ENCODE data around the gene TMEM154. TPM values are rescaled to one million over a fixed set of nuclear protein-coding genes. Genes with fewer than 3 reads are reported as not detected.

The TMEM154 gene
- total RNA-seq, 4 donors from 2014 or later = 1.8 to 5.4 (median 3.9) TPM

DNA sequence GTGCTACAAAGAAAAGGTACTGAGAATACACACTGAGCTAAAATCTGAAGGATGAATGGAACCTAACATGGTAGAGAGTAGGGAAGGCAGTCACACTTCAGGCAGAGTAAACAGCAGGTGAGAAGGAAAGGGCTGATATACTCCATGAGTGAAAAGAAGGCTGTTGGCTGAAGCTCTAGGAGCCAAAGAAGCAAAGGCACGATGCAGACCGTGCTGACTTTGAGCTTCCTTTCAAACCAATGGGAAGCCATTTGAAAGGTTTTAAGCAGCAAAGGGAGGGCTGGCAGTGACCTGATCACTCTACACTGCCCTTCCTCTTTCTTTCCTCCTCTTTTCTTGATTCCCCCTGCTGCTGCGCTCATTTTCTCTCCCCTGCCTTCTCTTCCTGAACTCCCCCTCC lies 66.4 kb downstream of the TMEM154 start:
- H3K9me3 ChIP-seq = no peaks in the 10 kb centered on the region
- no peaks in the 10 kb centered on the region for H3K4me1 ChIP-seq
- intact Hi-C loops (cut with DNase I; ENCODE audit: low total_unique reads) = no loop called here
- no peaks in the 10 kb centered on the region for H3K27me3 ChIP-seq
- DNase-seq = no peak
- H3K36me3 ChIP-seq = no peaks in the 10 kb centered on the region
- WGBS, 2 donors (ENCODE audit: low coverage in 1 of 2) = 83 to 86% methylated on average over 3 of the region's 3 CpGs
- in situ Hi-C loops (cut with MboI; ENCODE audit: low pct_ligation_motif_present in 1 of 4, low pct_unique_long_range_greater_than_20kb in 1 of 4, low sequenced_read_pairs in 3 of 4) = no loop called here
- TF ChIP-seq EP300 (IDR thresholded peaks at IDR 0.05; ENCODE audit: low read depth) = no peak
- TF ChIP-seq POLR2AphosphoS5 (IDR thresholded peaks at IDR 0.05) = no peak
- no peak for TF ChIP-seq POLR2A (IDR thresholded peaks at IDR 0.05)
- TF ChIP-seq, protein P1, sequence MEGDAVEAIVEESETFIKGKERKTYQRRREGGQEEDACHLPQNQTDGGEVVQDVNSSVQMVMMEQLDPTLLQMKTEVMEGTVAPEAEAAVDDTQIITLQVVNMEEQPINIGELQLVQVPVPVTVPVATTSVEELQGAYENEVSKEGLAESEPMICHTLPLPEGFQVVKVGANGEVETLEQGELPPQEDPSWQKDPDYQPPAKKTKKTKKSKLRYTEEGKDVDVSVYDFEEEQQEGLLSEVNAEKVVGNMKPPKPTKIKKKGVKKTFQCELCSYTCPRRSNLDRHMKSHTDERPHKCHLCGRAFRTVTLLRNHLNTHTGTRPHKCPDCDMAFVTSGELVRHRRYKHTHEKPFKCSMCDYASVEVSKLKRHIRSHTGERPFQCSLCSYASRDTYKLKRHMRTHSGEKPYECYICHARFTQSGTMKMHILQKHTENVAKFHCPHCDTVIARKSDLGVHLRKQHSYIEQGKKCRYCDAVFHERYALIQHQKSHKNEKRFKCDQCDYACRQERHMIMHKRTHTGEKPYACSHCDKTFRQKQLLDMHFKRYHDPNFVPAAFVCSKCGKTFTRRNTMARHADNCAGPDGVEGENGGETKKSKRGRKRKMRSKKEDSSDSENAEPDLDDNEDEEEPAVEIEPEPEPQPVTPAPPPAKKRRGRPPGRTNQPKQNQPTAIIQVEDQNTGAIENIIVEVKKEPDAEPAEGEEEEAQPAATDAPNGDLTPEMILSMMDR (IDR thresholded peaks at IDR 0.05) = no peak
- H3K4me3 ChIP-seq = no peak overlapping the region
- no peak overlapping the region for H3K27ac ChIP-seq

DNA sequence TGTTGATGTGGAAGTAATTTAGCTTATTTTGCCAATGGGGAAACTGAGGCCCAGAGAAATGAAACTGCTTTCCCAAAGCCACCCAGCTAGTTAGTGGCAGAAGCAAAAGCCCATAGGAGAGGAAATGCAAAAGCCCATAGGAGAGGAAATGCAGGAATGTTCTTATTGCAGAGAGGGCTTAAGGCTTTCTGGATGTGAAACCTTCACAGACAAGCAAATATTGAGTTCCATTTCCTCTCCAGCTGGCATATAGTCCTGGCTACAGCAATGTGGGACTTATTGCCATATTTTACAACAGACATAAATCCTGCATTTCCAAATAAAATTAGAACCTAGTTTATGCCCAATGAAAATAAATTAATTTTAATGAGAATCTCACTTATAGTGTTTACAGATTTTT lies 69.7 kb downstream of the TMEM154 start:
- intact Hi-C loops (cut with DNase I; ENCODE audit: low total_unique reads) = no loop called here
- TF ChIP-seq EP300 (IDR thresholded peaks at IDR 0.05; ENCODE audit: low read depth) (no peak), POLR2AphosphoS5 (IDR thresholded peaks at IDR 0.05) (no peak)

DNA sequence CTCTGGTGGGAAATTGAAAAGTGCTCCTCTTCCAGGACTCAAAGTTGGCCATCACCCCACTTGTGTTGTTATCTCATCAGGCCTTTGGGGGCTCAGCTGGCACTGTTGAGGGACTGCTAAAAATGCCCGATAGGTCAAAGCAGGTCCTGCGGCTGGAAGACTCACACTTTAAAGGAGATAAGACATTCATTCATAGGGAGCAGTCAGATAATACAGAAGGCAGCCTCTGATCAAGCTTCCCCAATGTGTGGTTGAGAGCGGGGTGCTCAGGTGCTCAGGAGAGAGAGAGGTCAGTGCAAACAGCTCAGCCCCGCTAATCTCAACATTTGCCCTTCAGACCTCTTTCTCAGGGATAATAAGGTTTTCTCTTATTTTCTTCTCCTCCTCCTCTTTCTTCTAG lies 70.3 kb downstream of the TMEM154 start:
- WGBS, 2 donors (ENCODE audit: low coverage in 1 of 2) = 99% methylated on average over 4 of the region's 4 CpGs; no CpG with 5 or more reads in 1 of the 2 donors
- H3K27ac ChIP-seq = no peak overlapping the region
- TF ChIP-seq, protein P1 (IDR thresholded peaks at IDR 0.05) = no peak
- TF ChIP-seq POLR2AphosphoS5 (IDR thresholded peaks at IDR 0.05) (no peak), POLR2A (IDR thresholded peaks at IDR 0.05) (no peak), EP300 (IDR thresholded peaks at IDR 0.05; ENCODE audit: low read depth) (no peak)
- DNase-seq = no peak
- intact Hi-C loops (cut with DNase I; ENCODE audit: low total_unique reads) = no loop called here
- no peaks in the 10 kb centered on the region for H3K9me3 ChIP-seq
- no peaks in the 10 kb centered on the region for H3K36me3 ChIP-seq
- peaks cover 0 to 3% (median 0%) of the 10 kb centered on the region in 4 donors for H3K4me1 ChIP-seq
- in situ Hi-C loops (cut with MboI; ENCODE audit: low pct_ligation_motif_present in 1 of 4, low pct_unique_long_range_greater_than_20kb in 1 of 4, low sequenced_read_pairs in 3 of 4) = no loop called here
- H3K27me3 ChIP-seq = no peaks in the 10 kb centered on the region
- no peak overlapping the region for H3K4me3 ChIP-seq

More for the DNA sequence above, 69.7 kb downstream of the TMEM154 start:
- Histone ChIP-seq H3K4me3 (no peak overlapping the region), H3K4me1 (peaks cover 0 to 3% (median 0%) of the 10 kb centered on the region in 4 donors), H3K27ac (no peak overlapping the region), H3K9me3 (no peaks in the 10 kb centered on the region), H3K27me3 (no peaks in the 10 kb centered on the region), H3K36me3 (no peaks in the 10 kb centered on the region)
- in situ Hi-C loops (cut with MboI; ENCODE audit: low pct_ligation_motif_present in 1 of 4, low pct_unique_long_range_greater_than_20kb in 1 of 4, low sequenced_read_pairs in 3 of 4) = no loop called here
- DNase-seq = no peak

DNA sequence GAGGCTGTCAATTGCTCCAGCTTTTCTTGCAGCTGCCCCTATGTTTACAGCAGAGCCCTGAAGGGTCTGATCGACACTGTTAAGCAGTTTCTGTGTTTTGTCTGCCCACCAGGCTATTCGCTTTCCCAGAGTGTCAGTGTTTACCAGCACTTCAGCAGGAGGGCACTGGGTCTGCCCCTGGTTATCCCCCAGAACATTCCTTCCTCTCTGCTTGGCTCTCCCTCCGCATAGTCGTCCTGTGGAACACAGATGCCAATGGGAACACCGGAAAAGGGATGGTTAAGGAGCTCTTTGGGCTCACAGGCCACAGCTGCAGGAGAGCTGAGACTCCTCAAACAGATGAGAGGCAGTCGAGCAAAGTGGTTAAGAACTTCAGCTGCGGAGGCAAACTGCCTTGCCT lies 72.6 kb downstream of the TMEM154 start:
- in situ Hi-C loops (cut with MboI; ENCODE audit: low pct_ligation_motif_present in 1 of 4, low pct_unique_long_range_greater_than_20kb in 1 of 4, low sequenced_read_pairs in 3 of 4) (no loop called here), intact Hi-C loops (cut with DNase I; ENCODE audit: low total_unique reads) (no loop called here)
- DNase-seq = no peak
- no peaks in the 10 kb centered on the region for H3K9me3 ChIP-seq
- H3K27me3 ChIP-seq = no peaks in the 10 kb centered on the region
- H3K27ac ChIP-seq = no peak overlapping the region
- no peak overlapping the region for H3K4me3 ChIP-seq
- peaks cover 0 to 3% (median 0%) of the 10 kb centered on the region in 4 donors for H3K4me1 ChIP-seq
- WGBS, 2 donors (ENCODE audit: low coverage in 1 of 2) = 69 to 71% methylated on average over 3 to 7 of the region's 7 CpGs
- TF ChIP-seq POLR2AphosphoS5 (IDR thresholded peaks at IDR 0.05) = no peak
- no peak for TF ChIP-seq POLR2A (IDR thresholded peaks at IDR 0.05)
- no peak for TF ChIP-seq EP300 (IDR thresholded peaks at IDR 0.05; ENCODE audit: low read depth)
- TF ChIP-seq, protein P1 (IDR thresholded peaks at IDR 0.05) = no peak
- no peaks in the 10 kb centered on the region for H3K36me3 ChIP-seq

DNA sequence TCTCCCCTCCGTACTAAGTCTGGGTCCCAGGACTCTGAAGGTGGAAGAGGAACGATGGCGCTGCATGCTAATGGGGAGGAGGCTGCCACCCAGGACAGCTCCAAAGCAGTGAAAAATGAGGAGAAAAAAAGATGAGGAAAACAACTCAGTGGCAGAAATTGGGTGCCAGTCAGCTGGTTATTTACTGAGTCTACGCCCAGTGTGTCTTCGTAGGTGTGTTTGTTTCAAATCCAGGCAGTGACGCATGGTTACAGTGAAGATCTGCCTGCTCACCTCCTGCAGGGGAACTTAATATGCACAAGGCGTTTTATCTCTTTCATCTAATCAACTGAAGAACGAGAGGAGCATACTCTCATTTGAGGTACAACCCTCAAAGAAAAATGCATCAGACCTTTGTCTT lies 73.0 kb downstream of the TMEM154 start:
- no peak for TF ChIP-seq POLR2AphosphoS5 (IDR thresholded peaks at IDR 0.05)
- TF ChIP-seq POLR2A (IDR thresholded peaks at IDR 0.05) = no peak
- TF ChIP-seq, protein P1 (IDR thresholded peaks at IDR 0.05) = no peak
- TF ChIP-seq EP300 (IDR thresholded peaks at IDR 0.05; ENCODE audit: low read depth) = no peak
- Histone ChIP-seq H3K27me3 (no peaks in the 10 kb centered on the region), H3K36me3 (no peaks in the 10 kb centered on the region), H3K4me3 (no peak overlapping the region), H3K4me1 (peaks cover 0 to 3% (median 0%) of the 10 kb centered on the region in 4 donors), H3K27ac (no peak overlapping the region), H3K9me3 (no peaks in the 10 kb centered on the region)
- WGBS, 2 donors (ENCODE audit: low coverage in 1 of 2) = 28 to 53% methylated on average over 5 to 8 of the region's 8 CpGs
- intact Hi-C loops (cut with DNase I; ENCODE audit: low total_unique reads) = no loop called here
- in situ Hi-C loops (cut with MboI; ENCODE audit: low pct_ligation_motif_present in 1 of 4, low pct_unique_long_range_greater_than_20kb in 1 of 4, low sequenced_read_pairs in 3 of 4) = no loop called here
- DNase-seq = no peak

Measured in transverse colon (tissue), 4 donors.